GM19043 (cell line): ENCODE results near the gene ZNF423.

Experiments
- ATAC-seq: cut with Tn5 transposase; IDR thresholded peaks from one replicate; pipeline ENCODE4 v1.9.1; 2021; ENCODE audit warnings: low read depth; ENCODE audit not compliant: unreplicated experiment

ZNF423 gene

GRCh38 chr16:49547448-49547847, 308.5 kb downstream of the ZNF423 start:
- ATAC-seq = no peak

DNA sequence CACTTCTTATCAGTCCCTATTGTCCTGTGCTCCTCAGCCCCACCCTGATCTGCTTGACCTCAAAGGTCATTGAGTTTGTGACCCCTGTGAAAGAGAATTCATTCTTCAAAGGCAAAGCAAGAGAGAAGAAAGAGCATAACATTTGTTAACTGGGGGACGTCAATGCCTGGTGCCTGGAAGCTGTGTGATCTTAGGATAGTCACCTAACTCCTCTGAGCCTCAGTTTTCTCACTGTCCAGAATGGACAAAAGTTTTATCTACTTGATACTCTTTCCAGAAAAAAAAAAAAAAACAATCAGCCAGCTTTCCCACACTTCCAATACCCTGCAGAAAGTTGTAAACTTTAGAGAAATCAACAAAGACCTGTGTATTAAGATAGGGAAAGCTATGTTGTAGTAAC, 309.2 kb downstream of the ZNF423 start:
- ATAC-seq = no peak

DNA sequence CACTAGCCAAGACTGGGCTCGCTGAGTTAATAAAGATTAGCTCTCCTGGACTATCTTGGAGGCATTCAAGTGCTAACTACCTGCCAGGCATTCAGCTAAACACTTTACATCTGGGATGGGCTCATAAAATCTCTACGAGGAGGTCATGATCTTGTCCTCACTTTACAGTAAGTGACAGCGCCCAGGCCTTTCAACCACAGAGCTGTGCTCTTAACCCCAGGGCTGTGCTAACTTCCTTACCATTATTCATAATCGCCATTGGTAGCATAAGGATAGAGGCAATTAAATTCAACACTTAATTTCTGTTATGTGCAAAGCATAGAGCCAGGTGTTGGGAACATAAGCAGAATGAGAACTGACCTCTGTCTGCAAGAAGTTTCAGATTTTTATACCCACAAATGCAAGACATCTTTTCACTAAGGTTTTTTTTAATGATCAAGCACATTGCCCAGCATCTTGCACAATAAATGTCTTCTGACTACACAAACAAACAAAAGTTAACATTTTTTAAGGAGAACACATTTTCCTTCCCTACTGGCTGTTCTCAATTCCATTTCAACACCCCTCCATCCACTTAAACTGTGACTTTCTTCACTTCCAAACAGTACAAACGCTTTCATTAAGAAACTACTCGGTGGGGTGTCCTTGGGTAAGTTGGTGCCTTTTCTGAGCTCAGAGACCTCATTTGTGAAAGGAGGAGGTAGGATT, 310.0 kb downstream of the ZNF423 start:
- ATAC-seq = no peak

DNA sequence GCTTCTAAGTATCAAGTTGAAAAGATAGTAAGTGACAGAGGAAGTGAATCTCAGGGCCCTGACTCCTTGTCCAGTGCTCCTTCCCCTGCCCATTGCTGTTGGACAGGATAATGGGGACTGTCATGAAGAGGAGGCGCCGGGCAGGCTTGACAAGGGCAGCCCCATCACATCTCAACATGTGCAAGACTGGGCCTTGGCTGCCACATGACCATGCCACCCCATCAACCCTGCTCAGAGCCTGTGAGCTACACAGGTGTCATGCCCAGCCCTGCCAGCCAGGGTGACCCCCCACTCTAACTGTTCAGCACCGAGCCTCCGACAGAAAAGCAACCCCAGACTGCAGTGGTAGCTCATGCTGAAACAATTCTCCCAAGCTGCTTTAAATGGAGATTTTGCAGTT, 310.7 kb downstream of the ZNF423 start:
- ATAC-seq = no peak

DNA sequence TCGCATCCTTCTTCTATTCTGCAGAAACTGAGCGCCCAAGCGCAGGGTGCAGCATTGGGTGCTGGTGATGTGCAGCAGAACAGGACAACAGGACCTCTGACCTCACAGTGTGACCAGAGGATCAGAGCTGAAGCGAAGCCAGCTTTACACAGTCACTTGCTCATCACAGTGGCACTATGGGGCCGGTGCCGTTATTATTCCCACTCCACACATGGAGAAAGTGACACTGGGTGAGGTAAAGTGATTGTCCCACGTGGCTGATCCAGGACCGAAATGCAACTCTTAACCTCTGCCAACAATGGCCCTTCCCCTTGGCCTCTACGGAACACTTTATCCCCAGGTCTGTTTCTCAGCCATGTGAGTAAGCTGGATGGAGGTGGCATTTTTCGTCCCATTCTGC, 311.1 kb downstream of the ZNF423 start:
- ATAC-seq = no peak

DNA sequence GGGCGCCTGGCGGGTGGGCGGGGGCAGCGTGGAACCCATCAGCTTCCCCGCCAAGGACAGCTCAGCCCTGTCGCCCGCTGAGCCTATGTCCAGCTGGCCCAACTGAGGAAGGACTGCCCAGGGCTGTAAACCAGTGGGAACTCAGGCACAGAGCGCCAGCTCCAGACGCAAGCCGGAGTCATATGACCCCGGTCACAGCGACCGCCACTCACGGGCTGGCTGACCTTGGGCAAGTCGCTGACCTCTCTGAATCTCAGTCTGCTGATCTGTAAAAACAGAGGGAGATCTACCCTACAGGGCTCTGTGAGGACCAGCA, 312.3 kb downstream of the ZNF423 start:
- ATAC-seq = no peak

- no peak for ATAC-seq
Observed at GRCh38 chr16:49542946-49543630, 312.8 kb downstream of the ZNF423 start.

GRCh38 chr16:49542391-49542891, 313.5 kb downstream of the ZNF423 start:
- no peak for ATAC-seq

DNA sequence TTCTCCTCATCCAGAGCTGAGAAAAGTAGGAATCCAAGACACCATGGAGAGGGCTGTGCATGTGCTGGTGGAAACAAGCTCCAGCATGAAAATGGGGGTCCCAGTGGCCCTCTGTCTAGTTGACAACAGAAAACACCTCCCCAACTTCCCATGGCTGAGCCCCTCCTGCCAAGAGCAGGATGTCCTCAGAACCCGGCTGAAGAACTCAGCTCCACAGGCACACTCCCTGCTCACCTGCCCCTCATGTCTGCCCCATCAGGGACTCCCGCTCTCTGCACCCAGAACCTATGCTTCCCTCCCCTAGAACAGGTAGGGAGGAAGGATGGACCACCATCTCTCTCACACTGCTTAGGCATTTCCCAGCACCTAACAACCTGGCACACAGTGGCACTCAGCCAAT, 315.1 kb downstream of the ZNF423 start:
- no peak for ATAC-seq

GRCh38 chr16:49539758-49540157, 316.2 kb downstream of the ZNF423 start:
- ATAC-seq = no peak

GRCh38 chr16:49537924-49538459, 317.9 kb downstream of the ZNF423 start:
- ATAC-seq = no peak

DNA sequence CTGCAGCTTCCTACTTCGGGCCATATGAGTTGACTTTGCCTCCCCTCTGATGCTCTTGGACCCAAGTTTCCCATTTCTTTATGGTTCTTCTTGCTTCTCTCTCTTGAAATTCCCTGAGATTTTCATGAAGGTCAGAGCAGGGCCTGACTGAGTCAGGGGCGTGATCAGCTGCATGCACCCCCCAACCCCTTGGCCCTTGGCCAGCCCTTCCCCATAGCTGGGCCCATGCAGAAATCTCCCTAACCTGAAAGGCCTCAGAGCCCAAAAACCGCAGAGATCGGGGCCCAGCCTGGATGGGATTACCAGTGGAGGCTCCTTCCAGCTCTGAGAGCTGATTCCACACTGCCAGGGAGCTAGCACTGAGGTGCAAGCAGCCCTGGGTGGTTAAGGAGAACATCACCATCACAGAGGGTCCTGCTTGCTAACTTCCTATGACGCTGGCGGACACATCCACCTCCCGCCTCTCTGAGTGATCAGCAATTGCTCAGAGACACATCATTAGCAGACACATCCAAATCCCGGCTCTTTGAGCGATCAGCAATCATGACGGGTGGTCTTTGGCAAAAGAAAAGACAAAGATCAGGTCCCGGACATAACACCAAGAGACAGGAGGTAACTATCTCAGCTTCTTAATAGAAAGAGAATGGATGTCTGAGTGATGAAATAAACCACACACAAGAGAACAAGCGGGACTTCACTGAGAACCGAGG, 320.9 kb downstream of the ZNF423 start:
- ATAC-seq = no peak

DNA sequence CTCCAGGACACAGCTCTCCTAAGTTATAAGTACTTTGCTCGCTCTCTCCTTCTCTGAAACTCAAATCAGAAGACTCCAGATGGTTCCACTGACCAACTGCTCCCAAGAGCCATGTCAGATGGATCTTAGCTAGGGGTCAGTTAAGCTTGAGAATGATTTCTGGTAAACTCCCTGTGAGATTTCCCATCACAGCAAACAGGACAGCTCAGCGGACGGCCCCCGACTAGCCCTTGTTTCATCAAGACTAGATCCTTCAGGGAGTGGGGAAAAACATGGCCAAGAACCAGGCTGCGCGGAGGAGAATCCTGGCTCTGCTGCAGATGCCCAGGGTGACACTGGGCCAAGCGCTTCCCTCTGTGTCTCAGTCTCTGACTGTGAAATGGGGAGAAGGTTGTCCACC, 322.5 kb downstream of the ZNF423 start:
- ATAC-seq = no peak

DNA sequence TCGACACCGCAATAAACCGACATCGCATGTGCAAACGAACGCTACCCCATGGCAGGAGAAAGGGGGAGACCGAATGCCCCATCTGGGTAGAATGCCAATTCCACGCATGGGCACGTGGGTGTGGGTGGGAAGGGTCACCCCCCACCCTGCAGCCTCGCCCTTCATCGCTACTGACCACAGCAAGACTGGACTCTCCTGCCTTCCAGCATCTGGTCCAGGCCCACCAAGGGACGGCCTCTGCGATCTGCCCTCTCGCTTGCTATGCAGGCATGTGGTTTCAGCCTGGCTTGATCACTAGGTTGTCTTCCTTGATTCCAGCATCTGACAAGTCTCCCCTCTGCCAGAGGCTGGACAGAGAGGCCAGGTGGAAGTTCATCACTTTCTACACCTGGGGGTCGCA, 323.0 kb downstream of the ZNF423 start:
- no peak for ATAC-seq

GRCh38 chr16:49531931-49532840, 323.7 kb downstream of the ZNF423 start:
- no peak for ATAC-seq

DNA sequence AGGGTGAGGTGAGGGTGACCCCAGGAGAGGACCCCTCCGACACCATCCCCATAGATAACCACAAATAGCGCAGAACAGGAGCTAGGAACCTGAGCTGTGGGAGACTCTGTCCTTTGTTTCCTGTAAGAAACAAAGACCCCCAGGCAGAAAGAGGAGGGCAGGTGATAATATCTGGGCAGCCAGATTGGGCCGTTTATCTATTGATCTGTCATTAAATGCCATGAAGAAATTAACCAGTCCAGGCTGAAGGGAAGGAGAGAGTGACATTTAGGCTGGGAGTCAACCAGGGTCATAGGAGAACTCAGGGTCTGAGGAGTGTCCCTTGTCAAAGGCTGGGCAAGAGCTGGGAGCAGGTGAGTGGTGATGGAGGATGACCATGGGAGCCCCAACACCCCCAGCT, 324.5 kb downstream of the ZNF423 start:
- no peak for ATAC-seq

DNA sequence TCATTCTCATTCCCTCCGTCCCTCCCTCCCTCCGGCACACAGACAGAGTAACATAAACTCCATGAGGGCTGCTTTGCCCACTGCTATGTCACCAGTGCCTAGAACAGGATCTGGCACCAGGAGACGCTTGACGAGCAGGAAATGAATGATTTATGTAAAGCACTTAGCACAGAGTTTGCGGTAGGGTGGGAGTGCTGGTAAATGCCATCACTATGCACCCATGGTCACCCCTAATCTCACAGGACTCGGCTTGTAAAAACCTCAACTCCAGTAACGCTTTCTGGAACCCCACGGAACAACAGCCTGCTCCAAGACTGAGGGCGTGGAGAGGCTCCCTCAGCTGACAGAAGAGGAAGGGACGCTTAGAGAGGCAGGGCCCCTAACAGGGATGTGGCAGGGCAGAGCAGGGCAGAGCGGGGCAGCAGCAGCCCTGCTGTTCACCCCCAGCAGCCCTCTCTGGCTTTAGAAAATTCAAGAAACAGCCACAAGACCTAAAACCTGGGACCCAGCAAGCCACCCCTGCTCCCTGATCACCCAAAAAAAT, 325.4 kb downstream of the ZNF423 start:
- no peak for ATAC-seq

- no peak for ATAC-seq
Observed at GRCh38 chr16:49529411-49530045, 326.4 kb downstream of the ZNF423 start.

- no peak for ATAC-seq
Observed at GRCh38 chr16:49528866-49529288, 327.0 kb downstream of the ZNF423 start.
